Activated T-cell treated with anti-CD3 and anti-CD28 coated beads, Interleukin-2, amount 50 U/mL, for 48 hours (primary cell): ENCODE results near the gene FAM193B.
A peak's percentile ranks its signal among the peaks of the same experiment; 100 is the strongest.
"Not testable (repeated sequence)": the region's sequence is repeated elsewhere in the genome, so short reads cannot be mapped to it uniquely, and the experiment has no call there.

Experiments
- DNase-seq, 2 experiments: peaks; one replicate each; pipeline ENCODE4 v3.0.0-alpha.2; 2020

Gene FAM193B

GRCh38 chr5:177536386-177536785 is 18.0 kb downstream of the FAM193B start:
- no peak for DNase-seq

GRCh38 chr5:177535125-177535524 is 19.2 kb downstream of the FAM193B start:
- DNase-seq = no peak

GRCh38 chr5:177534433-177534832 is 19.9 kb downstream of the FAM193B start:
- DNase-seq = not testable (repeated sequence)

GRCh38 chr5:177531209-177531940 is 23.0 kb downstream of the FAM193B start:
- DNase-seq = no peak

GRCh38 chr5:177530638-177531037 is 23.7 kb downstream of the FAM193B start:
- no peak for DNase-seq

GRCh38 chr5:177529247-177530203 is 24.8 kb downstream of the FAM193B start:
- no peak for DNase-seq

- no peak for DNase-seq
Measured at GRCh38 chr5:177528631-177529030, 25.7 kb downstream of the FAM193B start.

- DNase-seq = no peak
Measured at GRCh38 chr5:177527595-177527994, 26.8 kb downstream of the FAM193B start.

GRCh38 chr5:177526791-177527190 is 27.6 kb downstream of the FAM193B start:
- no peak for DNase-seq

- no peak for DNase-seq
Measured at GRCh38 chr5:177526191-177526590, 28.2 kb downstream of the FAM193B start.

- DNase-seq = no peak
Measured at GRCh38 chr5:177524941-177525655, 29.3 kb downstream of the FAM193B start.

- DNase-seq = no peak
Measured at GRCh38 chr5:177524539-177524900, 29.8 kb downstream of the FAM193B start.

GRCh38 chr5:177523711-177524538 is 30.4 kb downstream of the FAM193B start:
- DNase-seq = no peak

GRCh38 chr5:177520916-177521513 is 33.3 kb downstream of the FAM193B start:
- DNase-seq = no peak

- DNase-seq = no peak
Measured at GRCh38 chr5:177520271-177520670, 34.1 kb downstream of the FAM193B start.

- DNase-seq = no peak
Measured at GRCh38 chr5:177519463-177520235, 34.7 kb downstream of the FAM193B start.

- DNase-seq = peak; percentile 97 to 98
Measured at GRCh38 chr5:177516601-177517568, 37.5 kb downstream of the FAM193B start, which contains the start of gene DDX41. Gene DDX41, minus strand, starts transcription at chr5:177516961. Its CDS starts 16 bp downstream, at chr5:177516945.

GRCh38 chr5:177515580-177515979 is 38.8 kb downstream of the FAM193B start:
- no peak for DNase-seq

- no peak for DNase-seq
Measured at GRCh38 chr5:177514541-177514940, 39.8 kb downstream of the FAM193B start.

- no peak for DNase-seq
Measured at GRCh38 chr5:177513500-177513899, 40.9 kb downstream of the FAM193B start.
